ENCODE data around the gene TOLLIP. TPM values are rescaled to one million over a fixed set of nuclear protein-coding genes. Genes with fewer than 3 reads are reported as not detected.
"Not testable (repeated sequence)": the region's sequence is repeated elsewhere in the genome, so short reads cannot be mapped to it uniquely, and the experiment has no call there.

TOLLIP gene
- total RNA-seq, 2 donors from 2014 or later = 46.0 to 46.3 TPM

- H3K27ac ChIP-seq = no peak overlapping the region
- peaks cover 0 to 2% of the 10 kb centered on the region in 2 donors for H3K4me1 ChIP-seq (ENCODE audit: control insufficient read depth in 1 of 2, low read depth in 2 of 2)
Observed at GRCh38 chr11:1271002-1271401, 38.4 kb downstream of the TOLLIP start.

GRCh38 chr11:1270476-1270875, 39.0 kb downstream of the TOLLIP start:
- no peaks in the 10 kb centered on the region for H3K4me1 ChIP-seq (ENCODE audit: control insufficient read depth in 1 of 2, low read depth in 2 of 2)
- no peak for TF ChIP-seq CTCF (IDR thresholded peaks at IDR 0.05)
- H3K36me3 ChIP-seq = no peaks in the 10 kb centered on the region
- no peak for ATAC-seq (ENCODE audit: insufficient number of reproducible peaks, low FRiP score, low read depth)
- H3K4me3 ChIP-seq = no peak overlapping the region
- H3K27ac ChIP-seq = no peak overlapping the region
- H3K27me3 ChIP-seq (replicated peaks; ENCODE audit: insufficient read depth) = no peaks in the 10 kb centered on the region
- H3K9me3 ChIP-seq = no peaks in the 10 kb centered on the region
- no peak for DNase-seq (ENCODE audit: low spot score)

More at GRCh38 chr11:1271002-1271401, 38.4 kb downstream of the TOLLIP start:
- Histone ChIP-seq H3K36me3 (peaks cover 3% of the 10 kb centered on the region), H3K9me3 (no peaks in the 10 kb centered on the region), H3K4me3 (no peak overlapping the region), H3K27me3 (replicated peaks; ENCODE audit: insufficient read depth) (no peaks in the 10 kb centered on the region)
- TF ChIP-seq CTCF (IDR thresholded peaks at IDR 0.05) = no peak
- ATAC-seq (ENCODE audit: insufficient number of reproducible peaks, low FRiP score, low read depth) (no peak), DNase-seq (ENCODE audit: low spot score) (no peak)

GRCh38 chr11:1269957-1270356, 39.5 kb downstream of the TOLLIP start:
- DNase-seq (ENCODE audit: low spot score) = no peak
- Histone ChIP-seq H3K27ac (no peak overlapping the region), H3K4me1 (ENCODE audit: control insufficient read depth in 1 of 2, low read depth in 2 of 2) (no peaks in the 10 kb centered on the region), H3K4me3 (no peak overlapping the region), H3K36me3 (no peaks in the 10 kb centered on the region), H3K27me3 (replicated peaks; ENCODE audit: insufficient read depth) (no peaks in the 10 kb centered on the region), H3K9me3 (no peaks in the 10 kb centered on the region)
- no peak for TF ChIP-seq CTCF (IDR thresholded peaks at IDR 0.05)
- ATAC-seq (ENCODE audit: insufficient number of reproducible peaks, low FRiP score, low read depth) = no peak

- no peak for TF ChIP-seq CTCF (IDR thresholded peaks at IDR 0.05)
- Histone ChIP-seq H3K36me3 (no peaks in the 10 kb centered on the region), H3K27me3 (replicated peaks; ENCODE audit: insufficient read depth) (no peaks in the 10 kb centered on the region), H3K4me3 (no peak overlapping the region), H3K4me1 (ENCODE audit: control insufficient read depth in 1 of 2, low read depth in 2 of 2) (peaks cover 6 to 7% of the 10 kb centered on the region in 2 donors), H3K9me3 (no peaks in the 10 kb centered on the region), H3K27ac (no peak overlapping the region)
- no peak for DNase-seq (ENCODE audit: low spot score)
- ATAC-seq (ENCODE audit: insufficient number of reproducible peaks, low FRiP score, low read depth) = no peak
Observed at GRCh38 chr11:1267441-1268100, 41.9 kb downstream of the TOLLIP start.

- H3K4me3 ChIP-seq; DNase-seq (ENCODE audit: low spot score); H3K9me3 ChIP-seq; ATAC-seq (ENCODE audit: insufficient number of reproducible peaks, low FRiP score, low read depth); H3K27me3 ChIP-seq (replicated peaks; ENCODE audit: insufficient read depth); H3K27ac ChIP-seq; H3K36me3 ChIP-seq: not testable (repeated sequence)
- peaks cover 9 to 12% of the 10 kb centered on the region in 2 donors for H3K4me1 ChIP-seq (ENCODE audit: control insufficient read depth in 1 of 2, low read depth in 2 of 2)
Observed at GRCh38 chr11:1266976-1267375, 42.5 kb downstream of the TOLLIP start.

GRCh38 chr11:1265480-1265879, 44.0 kb downstream of the TOLLIP start:
- H3K36me3 ChIP-seq; ATAC-seq (ENCODE audit: insufficient number of reproducible peaks, low FRiP score, low read depth); DNase-seq (ENCODE audit: low spot score); H3K9me3 ChIP-seq; H3K4me3 ChIP-seq; H3K27ac ChIP-seq; H3K27me3 ChIP-seq (replicated peaks; ENCODE audit: insufficient read depth): not testable (repeated sequence)
- peaks cover 9 to 17% of the 10 kb centered on the region in 2 donors for H3K4me1 ChIP-seq (ENCODE audit: control insufficient read depth in 1 of 2, low read depth in 2 of 2)
